ENCODE measurements around the gene DNPH1.

Gene DNPH1

DNA sequence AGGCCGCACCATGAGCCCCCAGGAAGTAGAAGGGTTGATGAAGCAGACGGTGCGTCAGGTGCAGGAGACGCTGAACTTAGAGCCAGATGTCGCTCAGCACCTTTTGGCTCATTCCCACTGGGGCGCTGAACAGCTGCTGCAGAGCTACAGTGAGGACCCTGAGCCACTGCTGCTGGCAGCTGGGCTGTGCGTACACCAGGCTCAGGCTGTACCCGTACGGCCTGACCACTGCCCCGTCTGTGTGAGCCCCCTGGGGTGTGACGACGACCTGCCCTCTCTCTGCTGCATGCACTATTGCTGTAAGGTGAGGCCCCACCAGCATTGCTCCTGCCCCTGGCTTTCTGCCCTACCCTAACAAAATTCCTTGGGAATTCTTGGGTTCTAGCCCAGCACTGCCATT lies 13.1 kb downstream of the DNPH1 start:
- peak; percentile 17 for ATAC-seq
- Mint-ChIP-seq H3K36me3 (peaks cover 35% of the 10 kb centered on the region), H3K27ac (peak overlapping the region; percentile 34)

GRCh38 chr6:43215066-43215465 lies 14.2 kb downstream of the DNPH1 start:
- Mint-ChIP-seq H3K4me1 (peaks cover 5% of the 10 kb centered on the region), H3K9me3 (no peaks in the 10 kb centered on the region), H3K36me3 (peaks cover 33% of the 10 kb centered on the region), H3K4me3 (no peak overlapping the region), H3K27ac (peak overlapping the region; percentile 34)
- ATAC-seq = no peak
- no peak for DNase-seq (ENCODE audit: low spot score in 2 of 2)

More for the DNA sequence above, 13.1 kb downstream of the DNPH1 start:
- Mint-ChIP-seq H3K4me1 (peaks cover 9% of the 10 kb centered on the region), H3K9me3 (no peaks in the 10 kb centered on the region), H3K4me3 (no peak overlapping the region)
- no peak for DNase-seq (ENCODE audit: low spot score in 2 of 2)

DNA sequence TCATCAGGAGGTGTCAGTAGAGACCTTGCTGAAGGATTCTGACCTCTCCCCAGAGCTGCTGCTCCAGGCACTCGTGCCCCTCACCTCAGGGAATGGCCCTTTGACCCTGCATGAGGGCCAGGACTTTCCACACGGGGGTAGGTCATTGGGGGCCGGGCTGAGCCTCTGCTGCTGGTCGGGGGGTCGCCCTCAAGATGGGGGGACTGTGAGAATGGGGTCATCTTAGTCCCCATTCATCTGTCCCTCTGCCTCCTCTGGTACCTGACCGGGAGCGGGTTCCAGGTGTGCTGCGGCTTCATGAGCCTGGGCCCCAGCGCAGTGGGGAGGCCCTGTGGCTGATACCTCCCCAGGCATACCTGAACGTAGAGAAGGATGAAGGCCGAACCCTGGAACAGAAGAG lies 15.8 kb downstream of the DNPH1 start:
- no peak overlapping the region for H3K27ac Mint-ChIP-seq
- H3K4me3 Mint-ChIP-seq = no peak overlapping the region
- DNase-seq (ENCODE audit: low spot score in 2 of 2) = no peak
- no peaks in the 10 kb centered on the region for H3K9me3 Mint-ChIP-seq
- no peak for ATAC-seq
- H3K4me1 Mint-ChIP-seq = no peaks in the 10 kb centered on the region
- H3K36me3 Mint-ChIP-seq = peaks cover 30% of the 10 kb centered on the region

- H3K4me3 Mint-ChIP-seq = no peak overlapping the region
- H3K4me1 Mint-ChIP-seq = no peaks in the 10 kb centered on the region
- no peak for ATAC-seq
- DNase-seq (ENCODE audit: low spot score in 2 of 2) = no peak
- peaks cover 15% of the 10 kb centered on the region for H3K36me3 Mint-ChIP-seq
- H3K27ac Mint-ChIP-seq = no peak overlapping the region
- no peaks in the 10 kb centered on the region for H3K9me3 Mint-ChIP-seq
Observed at GRCh38 chr6:43211955-43212354, 17.3 kb downstream of the DNPH1 start.

DNA sequence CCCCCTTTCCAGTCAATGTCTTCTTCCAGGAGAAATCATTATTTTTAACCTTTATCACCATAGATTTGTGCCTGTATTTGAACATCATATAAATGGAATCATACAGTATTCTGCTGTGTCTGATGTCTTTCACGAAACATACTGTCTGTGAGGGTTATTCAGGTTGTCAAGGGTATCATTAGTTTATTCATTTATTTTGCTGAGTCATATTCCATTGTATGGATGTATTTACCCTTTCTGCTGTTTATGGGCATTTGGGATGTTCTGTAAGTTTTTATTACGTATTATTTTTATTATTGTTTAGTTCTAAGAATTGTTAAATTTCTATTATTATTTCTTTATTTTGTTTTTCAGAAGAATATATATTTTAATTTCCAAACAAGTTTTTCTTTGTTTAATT lies 22.0 kb downstream of the DNPH1 start:
- peaks cover 27% of the 10 kb centered on the region for H3K36me3 Mint-ChIP-seq
- no peak overlapping the region for H3K4me3 Mint-ChIP-seq
- no peak overlapping the region for H3K27ac Mint-ChIP-seq
- DNase-seq (ENCODE audit: low spot score in 2 of 2) = no peak
- no peak for ATAC-seq
- no peaks in the 10 kb centered on the region for H3K4me1 Mint-ChIP-seq
- no peaks in the 10 kb centered on the region for H3K9me3 Mint-ChIP-seq

DNA sequence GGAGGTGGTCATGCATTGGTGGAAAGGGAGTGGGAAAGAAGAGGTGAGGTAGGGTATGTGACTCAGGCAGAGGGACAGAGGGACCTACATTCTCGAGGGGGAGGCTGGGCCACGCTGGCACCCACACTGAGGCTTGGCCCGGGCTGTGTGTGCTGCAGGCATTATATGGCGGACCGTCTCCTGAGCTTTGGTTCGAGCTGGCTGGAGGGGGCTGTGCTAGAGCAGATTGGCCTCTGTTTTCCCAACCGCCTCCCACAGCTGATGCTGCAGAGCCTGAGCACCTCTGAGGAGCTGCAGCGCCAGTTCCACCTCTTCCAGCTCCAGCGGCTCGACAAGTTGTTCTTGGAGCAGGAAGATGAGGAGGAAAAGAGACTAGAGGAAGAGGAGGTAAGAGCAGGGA lies 23.4 kb downstream of the DNPH1 start:
- peaks cover 24% of the 10 kb centered on the region for H3K36me3 Mint-ChIP-seq
- peak overlapping the region; percentile 35 for H3K27ac Mint-ChIP-seq
- H3K4me1 Mint-ChIP-seq = no peaks in the 10 kb centered on the region
- H3K4me3 Mint-ChIP-seq = no peak overlapping the region
- ATAC-seq = no peak
- DNase-seq (ENCODE audit: low spot score in 2 of 2) = no peak
- no peaks in the 10 kb centered on the region for H3K9me3 Mint-ChIP-seq

GRCh38 chr6:43204271-43205105 lies 24.8 kb downstream of the DNPH1 start:
- Mint-ChIP-seq H3K9me3 (no peaks in the 10 kb centered on the region), H3K36me3 (peaks cover 21% of the 10 kb centered on the region), H3K4me1 (no peaks in the 10 kb centered on the region), H3K27ac (peak overlapping the region; percentile 58), H3K4me3 (no peak overlapping the region)
- DNase-seq (ENCODE audit: low spot score in 2 of 2) (no peak), ATAC-seq (no peak)

GRCh38 chr6:43203718-43204095 lies 25.6 kb downstream of the DNPH1 start:
- peaks cover 25% of the 10 kb centered on the region for H3K36me3 Mint-ChIP-seq
- DNase-seq (ENCODE audit: low spot score in 2 of 2) (no peak), ATAC-seq (no peak)
- H3K27ac Mint-ChIP-seq = peak overlapping the region; percentile 58
- no peaks in the 10 kb centered on the region for H3K4me1 Mint-ChIP-seq
- H3K4me3 Mint-ChIP-seq = no peak overlapping the region
- no peaks in the 10 kb centered on the region for H3K9me3 Mint-ChIP-seq

- peaks cover 29% of the 10 kb centered on the region for H3K36me3 Mint-ChIP-seq
Observed at GRCh38 chr6:43203029-43203717, 26.1 kb downstream of the DNPH1 start.

GRCh38 chr6:43202451-43202850 lies 26.8 kb downstream of the DNPH1 start:
- ATAC-seq (no peak), DNase-seq (ENCODE audit: low spot score in 2 of 2) (no peak)
- peaks cover 36% of the 10 kb centered on the region for H3K36me3 Mint-ChIP-seq
- H3K4me3 Mint-ChIP-seq = no peak overlapping the region
- no peaks in the 10 kb centered on the region for H3K9me3 Mint-ChIP-seq
- peak overlapping the region; percentile 66 for H3K27ac Mint-ChIP-seq
- no peaks in the 10 kb centered on the region for H3K4me1 Mint-ChIP-seq

More at GRCh38 chr6:43203029-43203717, 26.1 kb downstream of the DNPH1 start:
- DNase-seq (ENCODE audit: low spot score in 2 of 2) = no peak
- Mint-ChIP-seq H3K4me3 (no peak overlapping the region), H3K4me1 (no peaks in the 10 kb centered on the region), H3K27ac (no peak overlapping the region), H3K9me3 (no peaks in the 10 kb centered on the region)
- ATAC-seq = no peak

DNA sequence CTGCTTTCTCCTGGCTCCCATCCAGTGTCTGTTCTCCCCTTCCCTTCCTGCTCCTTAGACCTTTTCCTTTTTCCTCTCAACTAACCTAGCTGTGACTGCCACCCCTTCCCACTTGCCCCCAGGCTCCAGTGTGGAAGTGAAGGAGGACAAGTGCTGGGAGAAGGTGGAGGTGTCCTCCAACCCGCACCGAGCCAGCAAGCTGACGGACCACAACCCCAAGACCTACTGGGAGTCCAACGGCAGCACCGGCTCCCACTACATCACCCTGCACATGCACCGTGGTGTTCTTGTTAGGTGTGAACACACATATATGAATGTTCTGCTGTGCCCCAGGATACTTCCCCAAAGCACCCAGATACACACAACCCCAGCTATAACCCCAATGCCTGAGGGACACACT lies 28.7 kb downstream of the DNPH1 start:
- Mint-ChIP-seq H3K36me3 (peaks cover 33% of the 10 kb centered on the region), H3K9me3 (no peaks in the 10 kb centered on the region), H3K4me1 (no peaks in the 10 kb centered on the region), H3K27ac (peak overlapping the region; percentile 66), H3K4me3 (no peak overlapping the region)
- ATAC-seq (no peak), DNase-seq (ENCODE audit: low spot score in 2 of 2) (no peak)

DNA sequence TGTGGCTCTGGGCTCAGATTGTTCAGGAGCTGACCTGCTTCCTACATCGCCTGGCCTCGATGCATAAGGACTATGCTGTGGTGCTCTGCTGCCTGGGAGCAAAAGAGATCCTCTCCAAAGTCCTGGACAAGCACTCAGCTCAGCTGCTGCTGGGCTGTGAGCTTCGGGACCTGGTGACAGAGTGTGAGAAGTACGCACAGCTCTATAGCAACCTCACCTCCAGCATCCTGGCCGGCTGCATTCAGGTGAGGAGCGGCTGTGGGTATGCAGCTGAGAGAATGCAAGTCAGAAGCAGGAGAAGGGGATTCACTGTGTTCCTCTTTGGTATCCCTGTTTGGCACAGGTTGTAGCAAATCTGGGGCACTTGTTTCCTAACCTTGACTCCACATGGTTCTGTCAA lies 29.4 kb downstream of the DNPH1 start:
- ATAC-seq = no peak
- Mint-ChIP-seq H3K4me1 (no peaks in the 10 kb centered on the region), H3K27ac (peak overlapping the region; percentile 66), H3K9me3 (no peaks in the 10 kb centered on the region), H3K4me3 (no peak overlapping the region), H3K36me3 (peaks cover 33% of the 10 kb centered on the region)
- DNase-seq (ENCODE audit: low spot score in 2 of 2) = no peak

GRCh38 chr6:43196337-43196736 lies 32.9 kb downstream of the DNPH1 start:
- Mint-ChIP-seq H3K9me3 (no peaks in the 10 kb centered on the region), H3K27ac (peak overlapping the region; percentile 68), H3K4me3 (no peak overlapping the region), H3K4me1 (peaks cover 9% of the 10 kb centered on the region), H3K36me3 (peaks cover 57% of the 10 kb centered on the region)
- DNase-seq (ENCODE audit: low spot score in 2 of 2) = no peak
- no peak for ATAC-seq

DNA sequence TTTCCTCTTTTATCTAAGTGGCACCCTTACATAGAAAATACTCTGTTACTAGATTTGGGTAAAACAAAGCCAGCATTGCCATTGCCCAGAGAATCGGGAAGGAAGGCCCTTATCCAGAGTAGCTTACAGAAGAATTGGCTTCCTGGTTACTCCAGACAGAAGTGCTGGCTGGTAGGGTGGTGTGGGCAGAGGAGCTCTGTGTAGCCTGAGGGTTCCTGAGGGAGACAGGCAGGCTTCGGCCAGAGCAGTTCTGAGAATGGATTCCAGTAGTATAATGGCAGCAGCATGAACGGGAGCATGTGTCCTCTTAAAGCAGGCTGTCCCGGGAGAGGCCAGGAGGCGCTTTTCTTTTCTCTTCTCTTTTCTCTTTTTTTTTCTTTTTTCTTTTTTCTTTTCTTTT lies 35.4 kb downstream of the DNPH1 start:
- Mint-ChIP-seq H3K36me3 (peaks cover 79% of the 10 kb centered on the region), H3K4me1 (peaks cover 9% of the 10 kb centered on the region), H3K9me3 (no peaks in the 10 kb centered on the region), H3K4me3 (no peak overlapping the region), H3K27ac (no peak overlapping the region)
- DNase-seq (ENCODE audit: low spot score in 2 of 2) = no peak
- no peak for ATAC-seq

GRCh38 chr6:43192911-43193310 lies 36.4 kb downstream of the DNPH1 start:
- Mint-ChIP-seq H3K27ac (peak overlapping the region; percentile 51), H3K36me3 (peaks cover 80% of the 10 kb centered on the region), H3K9me3 (no peaks in the 10 kb centered on the region), H3K4me1 (peaks cover 9% of the 10 kb centered on the region), H3K4me3 (no peak overlapping the region)
- ATAC-seq (no peak), DNase-seq (ENCODE audit: low spot score in 2 of 2) (no peak)

GRCh38 chr6:43189776-43190304 lies 39.4 kb downstream of the DNPH1 start:
- H3K36me3 Mint-ChIP-seq = peaks cover 91% of the 10 kb centered on the region
- no peak overlapping the region for H3K4me3 Mint-ChIP-seq
- no peak overlapping the region for H3K27ac Mint-ChIP-seq
- no peaks in the 10 kb centered on the region for H3K9me3 Mint-ChIP-seq
- H3K4me1 Mint-ChIP-seq = peaks cover 22% of the 10 kb centered on the region
- ATAC-seq = no peak
- no peak for DNase-seq (ENCODE audit: low spot score in 2 of 2)
